GM12864 (cell line): ENCODE data around the gene KCTD19.

Experiments used
- DNase-seq: peaks from one replicate; pipeline ENCODE4 v3.0.0-alpha.2; 2011; ENCODE audit warnings: low read depth
- H3K4me3 ChIP-seq: 2 replicates; pipeline ENCODE4 v1.5.1; 2011; ENCODE audit warnings: mild to moderate bottlenecking, low read depth, low read length, control low read depth
- CTCF ChIP-seq: IDR thresholded peaks from 2 replicates; pipeline ENCODE4 v1.5.1; 2011; ENCODE audit warnings: low read depth, mild to moderate bottlenecking, moderate library complexity, low read length, control low read depth, inconsistent platforms; ENCODE audit errors: missing control alignments

Gene KCTD19

DNA sequence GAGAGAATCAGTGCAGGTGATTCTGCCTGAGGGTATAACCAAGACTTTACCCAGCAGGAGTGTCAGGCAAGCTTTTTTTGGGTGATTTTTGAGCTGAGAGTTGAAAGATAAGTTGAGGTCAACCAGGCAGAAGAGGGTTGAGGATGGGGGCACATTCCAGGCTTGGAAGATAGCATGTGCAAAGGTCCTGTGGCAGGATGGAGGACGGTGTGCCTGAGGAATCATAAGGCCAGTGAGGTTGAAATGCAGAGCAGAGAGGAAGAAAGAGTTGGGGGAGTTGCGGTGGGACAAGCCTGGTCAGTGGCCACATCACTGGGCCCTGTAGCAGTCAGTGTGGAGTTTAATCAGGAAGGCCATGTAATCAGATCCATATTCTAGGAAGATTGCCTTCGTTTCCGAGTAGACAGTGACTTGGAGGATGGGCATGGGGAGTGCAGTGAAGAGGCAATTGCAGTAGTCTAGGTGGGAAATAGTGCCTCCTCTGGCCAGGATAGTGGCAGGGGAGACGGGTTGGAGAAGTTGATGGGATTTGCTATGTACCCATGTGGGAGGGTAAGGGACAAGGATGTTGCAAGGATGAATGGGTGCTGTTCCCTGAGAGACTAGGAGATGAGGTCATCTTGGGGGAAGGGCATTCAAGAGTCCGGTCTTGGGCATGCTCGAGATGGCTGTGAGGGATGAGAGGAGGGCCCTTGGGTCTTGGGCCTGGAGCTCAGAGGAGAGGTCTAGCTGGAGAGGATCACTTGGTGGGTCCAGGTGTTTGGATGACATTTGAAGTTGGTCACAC lies 43.3 kb downstream of the KCTD19 start:
- DNase-seq, result no peak
- TF ChIP-seq CTCF, result no peak
- H3K4me3 ChIP-seq, result no peak overlapping the region

DNA sequence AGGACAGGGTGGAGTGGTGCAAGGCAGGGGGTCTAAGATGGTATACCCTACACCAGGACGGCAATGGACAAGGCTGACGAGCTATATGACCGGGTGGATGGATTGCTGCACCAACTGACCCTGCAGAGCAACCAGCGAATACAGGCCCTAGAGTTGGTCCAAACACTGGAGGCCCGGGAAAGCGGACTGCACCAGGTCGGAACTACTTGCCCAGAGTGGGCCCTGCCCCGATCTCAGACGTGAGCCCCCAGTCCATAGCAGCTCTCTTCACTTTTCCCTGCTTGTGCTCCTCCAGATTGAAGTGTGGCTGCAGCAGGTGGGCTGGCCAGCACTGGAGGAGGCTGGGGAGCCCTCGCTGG lies 44.1 kb downstream of the KCTD19 start:
- H3K4me3 ChIP-seq, result no peak overlapping the region
- no peak for TF ChIP-seq CTCF
- no peak for DNase-seq

DNA sequence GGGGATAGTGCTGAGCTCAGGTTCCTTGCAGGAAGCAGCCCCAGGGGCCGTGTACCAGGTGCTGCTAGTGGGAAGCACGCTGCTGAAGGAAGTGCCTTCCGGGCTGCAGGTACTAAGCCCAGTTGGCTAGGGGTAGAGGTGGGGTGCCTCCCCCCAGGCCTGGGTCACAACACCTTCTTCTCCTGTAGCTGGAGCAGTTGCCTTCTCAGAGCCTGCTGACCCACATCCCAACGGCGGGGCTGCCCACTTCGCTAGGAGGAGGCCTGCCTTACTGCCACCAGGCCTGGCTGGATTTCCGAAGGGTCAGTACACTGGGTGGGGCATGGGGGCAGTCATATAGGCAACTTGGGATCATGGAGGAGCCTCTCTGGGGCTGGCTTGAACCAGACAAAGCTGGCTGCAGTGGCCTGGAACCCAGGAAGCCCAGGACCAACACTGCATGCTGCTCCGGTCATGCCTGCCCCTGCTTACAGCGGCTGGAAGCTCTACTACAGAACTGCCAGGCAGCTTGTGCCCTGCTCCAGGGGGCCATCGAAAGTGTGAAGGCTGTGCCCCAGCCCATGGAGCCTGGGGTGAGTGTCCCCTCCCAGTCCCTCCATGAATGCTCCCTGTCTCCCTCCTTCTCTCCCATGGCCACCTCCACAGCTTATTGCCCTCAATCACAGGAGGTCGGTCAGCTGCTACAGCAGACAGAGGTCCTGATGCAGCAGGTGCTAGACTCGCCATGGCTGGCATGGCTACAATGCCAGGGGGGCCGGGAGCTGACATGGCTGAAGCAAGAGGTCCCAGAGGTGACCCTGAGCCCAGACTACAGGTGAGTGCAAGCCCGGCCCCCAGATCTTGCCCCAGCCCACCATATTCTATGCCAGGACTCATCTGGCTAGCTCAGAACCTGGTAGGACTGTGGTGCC lies 44.8 kb downstream of the KCTD19 start:
- no peak for DNase-seq
- no peak for TF ChIP-seq CTCF
- no peak overlapping the region for H3K4me3 ChIP-seq

DNA sequence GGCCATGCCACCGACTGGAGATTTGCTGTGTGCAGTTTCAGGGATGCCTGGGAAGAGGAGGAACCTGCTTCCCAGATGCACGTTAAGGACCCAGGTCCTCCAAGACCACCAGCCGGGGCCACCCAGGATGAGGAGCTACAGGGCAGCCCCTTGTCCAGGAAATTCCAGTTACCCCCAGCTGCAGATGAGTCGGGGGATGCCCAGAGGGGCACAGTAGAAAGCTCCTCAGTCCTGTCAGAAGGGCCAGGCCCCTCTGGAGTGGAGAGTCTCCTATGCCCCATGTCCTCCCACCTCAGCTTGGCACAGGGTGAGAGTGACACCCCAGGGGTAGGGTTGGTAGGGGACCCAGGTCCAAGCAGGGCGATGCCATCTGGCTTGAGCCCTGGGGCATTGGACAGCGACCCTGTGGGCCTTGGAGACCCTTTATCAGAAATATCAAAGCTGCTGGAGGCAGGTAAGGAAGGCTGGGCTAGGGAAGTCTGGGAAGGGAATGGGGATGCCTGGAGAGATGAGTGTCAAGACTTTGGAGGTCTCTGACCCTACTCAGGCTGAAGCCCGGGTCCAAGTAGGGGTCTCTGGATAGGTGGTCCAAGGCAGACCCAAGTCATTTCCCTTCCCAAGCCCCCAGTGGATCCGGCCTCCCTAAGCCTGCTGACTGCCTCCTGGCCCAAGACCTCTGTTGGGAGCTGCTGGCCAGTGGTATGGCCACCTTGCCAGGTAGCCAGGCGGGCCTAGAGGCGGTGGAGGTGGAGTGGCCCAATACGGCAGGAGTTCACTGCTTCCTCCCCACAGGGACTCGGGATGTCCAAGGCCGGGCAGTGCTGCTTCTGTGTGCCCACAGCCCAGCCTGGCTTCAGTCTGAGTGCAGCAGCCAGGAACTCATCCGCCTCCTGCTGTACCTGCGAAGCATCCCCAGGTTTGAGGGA lies 46.2 kb downstream of the KCTD19 start:
- no peak for TF ChIP-seq CTCF
- H3K4me3 ChIP-seq, result no peak overlapping the region
- DNase-seq, result no peak

- peak; percentile 80 for TF ChIP-seq CTCF
- peak within 1 kb of the TSS; percentile 81 for H3K4me3 ChIP-seq
- DNase-seq, result peak; percentile 22
These were observed 47.0 kb downstream of the KCTD19 start, which contains the start of gene PLEKHG4 for GRCh38 chr16:67279296-67280089. Gene PLEKHG4 (plus strand): TSS chr16:67279532. CDS start chr16:67280045, 513 bp downstream.
